ENCODE results near the gene EIF4H. TPM values are rescaled to one million over a fixed set of nuclear protein-coding genes. Genes with fewer than 3 reads are reported as not detected.
A peak's percentile ranks its signal among the peaks of the same experiment; 100 is the strongest.

Gene EIF4H
- polyA plus RNA-seq, 2 of the 4 experiments (the other 2 are of a cell fraction) = 361 to 364 TPM

DNA sequence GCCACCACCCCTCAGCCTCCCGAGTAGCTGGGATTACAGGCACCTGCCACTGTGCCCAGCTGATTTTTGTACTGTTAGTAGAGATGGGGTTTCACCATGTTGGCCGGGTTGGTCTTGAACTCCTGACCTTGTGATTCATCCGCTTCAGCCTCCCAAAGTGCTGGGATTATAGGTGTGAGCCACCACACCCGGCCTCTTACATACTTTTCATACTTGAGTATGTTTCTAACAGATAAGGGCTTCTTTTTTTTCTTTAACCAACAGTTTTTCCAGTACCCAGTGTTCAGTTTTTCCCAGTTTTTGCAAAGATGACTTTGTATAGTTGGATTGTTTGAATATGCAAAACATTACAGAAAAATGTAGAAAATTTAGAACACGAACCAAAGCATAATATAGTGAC lies 7.7 kb downstream of the EIF4H start:
- H3K4me1 ChIP-seq = peaks cover 33% of the 10 kb centered on the region; the same call in 2 of the 3 replicates
- TF ChIP-seq, protein P1, sequence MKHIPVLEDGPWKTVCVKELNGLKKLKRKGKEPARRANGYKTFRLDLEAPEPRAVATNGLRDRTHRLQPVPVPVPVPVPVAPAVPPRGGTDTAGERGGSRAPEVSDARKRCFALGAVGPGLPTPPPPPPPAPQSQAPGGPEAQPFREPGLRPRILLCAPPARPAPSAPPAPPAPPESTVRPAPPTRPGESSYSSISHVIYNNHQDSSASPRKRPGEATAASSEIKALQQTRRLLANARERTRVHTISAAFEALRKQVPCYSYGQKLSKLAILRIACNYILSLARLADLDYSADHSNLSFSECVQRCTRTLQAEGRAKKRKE (CRISPR knock-in tag; IDR thresholded peaks at IDR 0.05; ENCODE audit: low read depth) = no peak
- TF ChIP-seq, protein P2, sequence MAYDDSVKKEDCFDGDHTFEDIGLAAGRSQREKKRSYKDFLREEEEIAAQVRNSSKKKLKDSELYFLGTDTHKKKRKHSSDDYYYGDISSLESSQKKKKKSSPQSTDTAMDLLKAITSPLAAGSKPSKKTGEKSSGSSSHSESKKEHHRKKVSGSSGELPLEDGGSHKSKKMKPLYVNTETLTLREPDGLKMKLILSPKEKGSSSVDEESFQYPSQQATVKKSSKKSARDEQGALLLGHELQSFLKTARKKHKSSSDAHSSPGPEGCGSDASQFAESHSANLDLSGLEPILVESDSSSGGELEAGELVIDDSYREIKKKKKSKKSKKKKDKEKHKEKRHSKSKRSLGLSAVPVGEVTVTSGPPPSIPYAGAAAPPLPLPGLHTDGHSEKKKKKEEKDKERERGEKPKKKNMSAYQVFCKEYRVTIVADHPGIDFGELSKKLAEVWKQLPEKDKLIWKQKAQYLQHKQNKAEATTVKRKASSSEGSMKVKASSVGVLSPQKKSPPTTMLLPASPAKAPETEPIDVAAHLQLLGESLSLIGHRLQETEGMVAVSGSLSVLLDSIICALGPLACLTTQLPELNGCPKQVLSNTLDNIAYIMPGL (CRISPR knock-in tag; IDR thresholded peaks at IDR 0.05; ENCODE audit: borderline replicate concordance) = no peak
- TF ChIP-seq HOXB13 (CRISPR knock-in tag; IDR thresholded peaks at IDR 0.05; ENCODE audit: low read depth) = no peak
- TF ChIP-seq CHD4 (IDR thresholded peaks at IDR 0.05; ENCODE audit: borderline replicate concordance) = no peak
- TF ChIP-seq POLR2A (IDR thresholded peaks at IDR 0.05; ENCODE audit: low read length) = no peak
- TF ChIP-seq HEYL (CRISPR knock-in tag; IDR thresholded peaks at IDR 0.05) = no peak
- TF ChIP-seq, protein P3, sequence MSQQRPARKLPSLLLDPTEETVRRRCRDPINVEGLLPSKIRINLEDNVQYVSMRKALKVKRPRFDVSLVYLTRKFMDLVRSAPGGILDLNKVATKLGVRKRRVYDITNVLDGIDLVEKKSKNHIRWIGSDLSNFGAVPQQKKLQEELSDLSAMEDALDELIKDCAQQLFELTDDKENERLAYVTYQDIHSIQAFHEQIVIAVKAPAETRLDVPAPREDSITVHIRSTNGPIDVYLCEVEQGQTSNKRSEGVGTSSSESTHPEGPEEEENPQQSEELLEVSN (IDR thresholded peaks at IDR 0.05; ENCODE audit: borderline replicate concordance, low read depth) = no peak
- TF ChIP-seq HOXA7 (CRISPR knock-in tag; IDR thresholded peaks at IDR 0.05) = no peak
- no peak for TF ChIP-seq ESRRA (IDR thresholded peaks at IDR 0.05; ENCODE audit: borderline replicate concordance, low read length)
- TF ChIP-seq CBX2 (IDR thresholded peaks at IDR 0.05; ENCODE audit: borderline replicate concordance, low read depth) = no peak
- TF ChIP-seq, protein P4, sequence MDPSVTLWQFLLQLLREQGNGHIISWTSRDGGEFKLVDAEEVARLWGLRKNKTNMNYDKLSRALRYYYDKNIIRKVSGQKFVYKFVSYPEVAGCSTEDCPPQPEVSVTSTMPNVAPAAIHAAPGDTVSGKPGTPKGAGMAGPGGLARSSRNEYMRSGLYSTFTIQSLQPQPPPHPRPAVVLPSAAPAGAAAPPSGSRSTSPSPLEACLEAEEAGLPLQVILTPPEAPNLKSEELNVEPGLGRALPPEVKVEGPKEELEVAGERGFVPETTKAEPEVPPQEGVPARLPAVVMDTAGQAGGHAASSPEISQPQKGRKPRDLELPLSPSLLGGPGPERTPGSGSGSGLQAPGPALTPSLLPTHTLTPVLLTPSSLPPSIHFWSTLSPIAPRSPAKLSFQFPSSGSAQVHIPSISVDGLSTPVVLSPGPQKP (IDR thresholded peaks at IDR 0.05; ENCODE audit: low read depth, low read length) = no peak
- no peak for TF ChIP-seq JUN (IDR thresholded peaks at IDR 0.05)
- TF ChIP-seq CBX8 (IDR thresholded peaks at IDR 0.05) = no peak
- TF ChIP-seq PHF8 (IDR thresholded peaks at IDR 0.05; ENCODE audit: borderline replicate concordance, low read depth) = no peak
- FAIRE-seq = no peak
- ChIA-PET POLR2A (no interaction called here), CTCF (interaction anchor here (2.1 to 2.8 kb wide), 4 partner anchors 12 to 114 kb away, joined by 7 to 19 read pairs (median 10); no protein-coding TSS in a partner anchor)
- no peak for DNase-seq (ENCODE audit: low read depth in 1 of 2, low spot score in 1 of 2)
- H3K27ac ChIP-seq = no peak overlapping the region
- no peak for ATAC-seq
- no peak overlapping the region for H3K4me2 ChIP-seq
- H3K9me3 ChIP-seq = no peaks in the 10 kb centered on the region
- no peak overlapping the region for H3K4me3 ChIP-seq
- WGBS (ENCODE audit: missing lambda C conversion rate) = 69% methylated on average over 5 of the region's 5 CpGs

DNA sequence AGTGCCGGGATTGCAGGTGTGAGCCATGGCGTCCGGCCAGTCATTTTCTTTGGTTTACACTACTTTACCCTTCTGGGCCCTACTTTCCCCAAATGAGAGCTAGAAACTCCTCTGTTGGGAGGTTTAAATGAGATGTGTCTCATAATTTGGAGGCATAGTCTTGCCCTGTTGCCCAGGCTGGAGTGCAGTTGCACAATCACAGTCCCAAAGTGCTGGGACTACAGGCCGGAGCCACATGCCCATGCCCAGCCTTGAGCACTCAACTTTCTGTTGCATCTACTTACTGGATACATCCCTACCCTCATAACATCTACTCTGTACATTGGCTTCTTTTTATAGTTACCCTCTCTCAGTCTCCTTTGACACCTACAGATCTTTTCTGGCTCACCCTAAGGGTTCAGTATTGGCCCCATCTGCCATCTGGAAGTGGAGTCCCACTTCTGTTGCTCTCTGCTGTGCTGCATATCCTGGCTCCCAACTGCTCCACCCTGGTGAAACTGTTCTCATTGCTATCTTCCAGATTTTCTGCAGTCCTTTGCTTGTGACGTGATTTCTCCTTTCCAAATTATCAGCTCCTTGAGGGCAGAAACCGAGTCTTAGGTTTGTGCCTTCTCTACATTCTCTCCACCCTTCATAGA lies 8.4 kb downstream of the EIF4H start:
- Histone ChIP-seq H3K9me3 (no peaks in the 10 kb centered on the region), H3K27ac (no peak overlapping the region), H3K4me2 (no peak overlapping the region), H3K4me1 (peaks cover 33% of the 10 kb centered on the region), H3K4me3 (no peak overlapping the region)
- FAIRE-seq = no peak
- no peak for DNase-seq (ENCODE audit: low read depth in 1 of 2, low spot score in 1 of 2)
- TF ChIP-seq CEBPB (IDR thresholded peaks at IDR 0.05) (peak in 1 of 2 experiments; percentile 68; a peak in 2 of 4 replicates), CHD4 (IDR thresholded peaks at IDR 0.05; ENCODE audit: borderline replicate concordance) (no peak)
- ChIA-PET POLR2A (no interaction called here), CTCF (interaction anchor here (0.8 to 2.8 kb wide), 5 partner anchors 11 to 115 kb away, joined by 3 to 19 read pairs (median 9); no protein-coding TSS in a partner anchor)
- WGBS (ENCODE audit: missing lambda C conversion rate) = 88% methylated on average over 6 of the region's 6 CpGs
- ATAC-seq = peak; percentile 13 to 23; a peak in 4 of 6 replicates

DNA sequence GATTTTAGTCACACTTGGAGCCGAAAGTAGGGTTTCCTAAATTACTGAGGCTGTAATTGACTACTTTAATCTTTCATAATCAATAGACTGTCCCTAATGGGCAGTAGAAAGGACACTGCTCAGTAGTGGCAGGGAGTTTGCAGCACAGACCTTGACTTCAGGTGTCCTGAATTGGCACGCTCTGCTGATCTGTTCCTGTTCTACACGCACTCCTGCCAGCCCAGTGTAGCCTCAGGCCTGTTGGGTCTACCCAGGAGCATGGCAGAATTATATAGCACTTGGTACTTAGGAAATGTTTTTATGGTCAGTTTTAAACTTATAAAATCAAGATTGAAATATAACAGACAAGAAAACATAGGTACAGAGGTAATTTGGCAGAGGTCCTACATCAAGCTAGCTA lies 9.0 kb downstream of the EIF4H start:
- H3K4me1 ChIP-seq = peaks cover 35% of the 10 kb centered on the region
- no peak overlapping the region for H3K27ac ChIP-seq
- H3K4me2 ChIP-seq = no peak overlapping the region
- no peak for FAIRE-seq
- H3K9me3 ChIP-seq = no peaks in the 10 kb centered on the region
- no peak for DNase-seq (ENCODE audit: low read depth in 1 of 2, low spot score in 1 of 2)
- ChIA-PET CTCF (interaction anchor here (0.8 to 2.8 kb wide), 8 partner anchors 8 to 218 kb away, joined by 3 to 19 read pairs (median 8); no protein-coding TSS in a partner anchor), POLR2A (interaction anchor here (1.2 to 1.4 kb wide), 2 partner anchors 8 to 9 kb away, joined by 3 to 5 read pairs; partner anchors contain the start of gene EIF4H)
- no peak for TF ChIP-seq POLR2AphosphoS2 (conservative IDR thresholded peaks at IDR 0.05; ENCODE audit: low read length)
- TF ChIP-seq FOSL2 (IDR thresholded peaks at IDR 0.05) = no peak
- TF ChIP-seq FOSL2 (CRISPR knock-in tag; IDR thresholded peaks at IDR 0.05) = no peak
- TF ChIP-seq HDAC2 (IDR thresholded peaks at IDR 0.05) = no peak
- no peak for TF ChIP-seq PHF8 (IDR thresholded peaks at IDR 0.05; ENCODE audit: borderline replicate concordance, low read depth)
- no peak for TF ChIP-seq MYC (IDR thresholded peaks at IDR 0.05; ENCODE audit: borderline replicate concordance, low read length)
- TF ChIP-seq HOXB5 (CRISPR knock-in tag; IDR thresholded peaks at IDR 0.05) = no peak
- 87% methylated on average over 3 of the region's 3 CpGs for WGBS (ENCODE audit: missing lambda C conversion rate)
- no peak overlapping the region for H3K4me3 ChIP-seq
- ATAC-seq = peak; percentile 36 to 62; a peak in 5 of 6 replicates
